NT2/D1 (cell line): ENCODE data around the gene ACVR1C.
A peak's percentile ranks its signal among the peaks of the same experiment; 100 is the strongest.

Experiments used
- DNase-seq: peaks from one replicate; pipeline ENCODE4 v3.0.0-alpha.2; 2011; ENCODE audit warnings: low read depth, low spot score
- H3K27me3 ChIP-seq: 2 replicates; pipeline ENCODE4 v1.6.0; 2011; ENCODE audit warnings: mild to moderate bottlenecking; ENCODE audit not compliant: insufficient read length, insufficient read depth
- H3K36me3 ChIP-seq: 2 replicates; pipeline ENCODE4 v1.6.1; 2011; ENCODE audit warnings: mild to moderate bottlenecking, low read length, mixed read lengths; ENCODE audit not compliant: insufficient read depth, insufficient read length
- H3K4me1 ChIP-seq: 2 replicates; pipeline ENCODE4 v1.5.1; 2011; ENCODE audit not compliant: insufficient read depth, insufficient read length
- H3K4me3 ChIP-seq: 2 replicates; pipeline ENCODE4 v1.5.1; 2011; ENCODE audit warnings: low read depth; ENCODE audit not compliant: insufficient read length
- H3K9ac ChIP-seq: 2 replicates; pipeline ENCODE4 v1.6.0; 2011; ENCODE audit warnings: low read depth; ENCODE audit not compliant: insufficient read length
- H3K9me3 ChIP-seq: 2 replicates; pipeline ENCODE4 v1.5.1; 2011; ENCODE audit warnings: mild to moderate bottlenecking, low read length; ENCODE audit not compliant: insufficient read depth
- SUZ12 ChIP-seq: IDR thresholded peaks from 2 replicates; pipeline ENCODE4 v1.6.1; 2011; ENCODE audit not compliant: insufficient read length, insufficient read depth; ENCODE audit errors: extremely low read depth
- YY1 ChIP-seq: IDR thresholded peaks from 2 replicates; pipeline ENCODE4 v1.6.1; 2011; ENCODE audit not compliant: insufficient read length, insufficient read depth
- ZNF274 ChIP-seq: IDR thresholded peaks from 2 replicates; pipeline ENCODE4 v1.6.1; 2011; ENCODE audit warnings: mild to moderate bottlenecking, low read depth, low read length

Gene ACVR1C

DNA sequence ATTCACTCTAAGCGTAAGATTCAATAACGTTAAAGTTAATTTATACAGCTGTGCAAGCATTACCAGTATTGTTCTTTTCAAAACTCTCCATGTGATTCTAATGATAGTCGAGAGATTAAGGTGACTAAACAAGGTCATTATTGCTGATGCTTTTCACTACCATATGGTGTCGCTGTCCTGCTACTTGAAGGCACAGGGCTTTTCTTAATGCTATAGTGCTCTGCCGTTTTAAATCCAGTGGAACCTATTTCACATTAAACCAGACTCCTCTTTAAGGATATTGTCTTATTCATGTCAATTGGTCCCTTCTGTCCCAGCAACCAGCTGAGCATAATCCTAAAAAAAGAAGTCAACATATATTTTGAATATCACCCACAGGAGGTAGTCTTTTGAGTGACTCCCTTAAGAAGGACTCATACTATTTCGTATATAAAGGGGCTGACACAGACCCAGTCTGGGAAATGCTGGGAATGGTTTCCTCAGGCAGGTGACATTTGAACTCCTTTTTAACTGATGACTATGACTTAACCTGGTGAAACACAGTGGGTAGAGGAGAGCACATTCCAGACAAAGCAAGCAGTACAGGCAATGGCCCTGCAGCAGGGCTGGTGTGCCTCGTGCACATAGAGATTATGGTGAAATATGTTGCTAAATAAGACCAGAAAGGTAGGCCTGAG, 130.9 kb downstream of the ACVR1C start:
- no peak overlapping the region for H3K4me3 ChIP-seq
- no peak overlapping the region for H3K9ac ChIP-seq
- DNase-seq, result peak; percentile 23
- peaks cover 3% of the 10 kb centered on the region for H3K4me1 ChIP-seq
- TF ChIP-seq SUZ12, result no peak
- TF ChIP-seq ZNF274, result no peak
- TF ChIP-seq YY1, result no peak
- no peaks in the 10 kb centered on the region for H3K36me3 ChIP-seq
- H3K9me3 ChIP-seq, result no peaks in the 10 kb centered on the region
- no peaks in the 10 kb centered on the region for H3K27me3 ChIP-seq

GRCh38 chr2:157492189-157492773, 136.4 kb downstream of the ACVR1C start:
- Histone ChIP-seq H3K9ac (no peak overlapping the region), H3K4me3 (no peak overlapping the region), H3K4me1 (no peaks in the 10 kb centered on the region), H3K9me3 (no peaks in the 10 kb centered on the region), H3K27me3 (no peaks in the 10 kb centered on the region), H3K36me3 (no peaks in the 10 kb centered on the region)
- DNase-seq, result peak; percentile 63
- TF ChIP-seq SUZ12 (no peak), YY1 (no peak)

DNA sequence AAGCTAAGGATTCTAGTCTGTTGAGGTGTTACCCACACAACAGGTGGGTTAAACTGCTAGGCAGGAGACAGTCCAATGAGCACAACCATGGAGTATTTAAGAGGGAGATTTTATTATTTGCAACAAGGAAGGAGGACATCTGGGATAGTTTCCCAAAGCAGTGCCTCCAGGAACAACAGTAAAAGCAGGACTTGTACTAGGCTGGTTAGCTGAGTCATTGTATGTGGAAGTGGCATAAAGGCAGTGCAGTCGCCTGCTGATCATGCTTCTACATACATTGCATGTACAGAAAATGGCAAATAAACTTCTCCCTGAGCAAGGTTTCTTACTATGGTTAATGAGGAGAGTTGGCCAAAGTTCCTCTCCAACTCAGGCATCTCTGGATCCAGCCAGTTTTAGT, 138.7 kb downstream of the ACVR1C start:
- H3K36me3 ChIP-seq, result no peaks in the 10 kb centered on the region
- H3K4me3 ChIP-seq, result no peak overlapping the region
- no peaks in the 10 kb centered on the region for H3K4me1 ChIP-seq
- no peaks in the 10 kb centered on the region for H3K27me3 ChIP-seq
- no peaks in the 10 kb centered on the region for H3K9me3 ChIP-seq
- DNase-seq, result no peak
- H3K9ac ChIP-seq, result no peak overlapping the region
- TF ChIP-seq SUZ12 (no peak), ZNF274 (no peak), YY1 (no peak)

- TF ChIP-seq YY1 (no peak), SUZ12 (no peak), ZNF274 (no peak)
- DNase-seq, result no peak
- Histone ChIP-seq H3K4me1 (no peaks in the 10 kb centered on the region), H3K36me3 (no peaks in the 10 kb centered on the region), H3K9ac (no peak overlapping the region), H3K9me3 (no peaks in the 10 kb centered on the region), H3K4me3 (no peak overlapping the region), H3K27me3 (no peaks in the 10 kb centered on the region)
Observed at GRCh38 chr2:157488877-157489276, 139.8 kb downstream of the ACVR1C start.

GRCh38 chr2:157487747-157488146, 140.9 kb downstream of the ACVR1C start:
- no peaks in the 10 kb centered on the region for H3K36me3 ChIP-seq
- TF ChIP-seq YY1 (no peak), ZNF274 (no peak), SUZ12 (no peak)

GRCh38 chr2:157487271-157487610, 141.4 kb downstream of the ACVR1C start:
- Histone ChIP-seq H3K9me3 (no peaks in the 10 kb centered on the region), H3K4me3 (no peak overlapping the region), H3K36me3 (no peaks in the 10 kb centered on the region), H3K4me1 (no peaks in the 10 kb centered on the region), H3K9ac (no peak overlapping the region), H3K27me3 (no peaks in the 10 kb centered on the region)
- no peak for DNase-seq
- TF ChIP-seq ZNF274 (no peak), SUZ12 (no peak), YY1 (no peak)

More at GRCh38 chr2:157487747-157488146, 140.9 kb downstream of the ACVR1C start:
- Histone ChIP-seq H3K9me3 (no peaks in the 10 kb centered on the region), H3K27me3 (no peaks in the 10 kb centered on the region), H3K4me3 (no peak overlapping the region), H3K9ac (no peak overlapping the region), H3K4me1 (no peaks in the 10 kb centered on the region)
- no peak for DNase-seq

- H3K9ac ChIP-seq, result no peak overlapping the region
- no peak overlapping the region for H3K4me3 ChIP-seq
- H3K9me3 ChIP-seq, result no peaks in the 10 kb centered on the region
- no peak for DNase-seq
- no peaks in the 10 kb centered on the region for H3K4me1 ChIP-seq
- no peaks in the 10 kb centered on the region for H3K27me3 ChIP-seq
- H3K36me3 ChIP-seq, result no peaks in the 10 kb centered on the region
- TF ChIP-seq ZNF274, result no peak
- TF ChIP-seq SUZ12, result no peak
- TF ChIP-seq YY1, result no peak
Observed at GRCh38 chr2:157486596-157487270, 141.9 kb downstream of the ACVR1C start.
